Activated CD8-positive, alpha-beta memory T cell treated with anti-CD3 and anti-CD28 coated beads, Interleukin-2, amount 50 U/mL, for 1 hour (primary cell): ENCODE results near the gene GNL3.
"Not testable (repeated sequence)": the region's sequence is repeated elsewhere in the genome, so short reads cannot be mapped to it uniquely, and the experiment has no call there.

ENCODE experiments used
- DNase-seq: peaks from one replicate; pipeline ENCODE4 v3.0.0-alpha.2; 2020; ENCODE audit errors: extremely low read depth

The GNL3 gene

DNA sequence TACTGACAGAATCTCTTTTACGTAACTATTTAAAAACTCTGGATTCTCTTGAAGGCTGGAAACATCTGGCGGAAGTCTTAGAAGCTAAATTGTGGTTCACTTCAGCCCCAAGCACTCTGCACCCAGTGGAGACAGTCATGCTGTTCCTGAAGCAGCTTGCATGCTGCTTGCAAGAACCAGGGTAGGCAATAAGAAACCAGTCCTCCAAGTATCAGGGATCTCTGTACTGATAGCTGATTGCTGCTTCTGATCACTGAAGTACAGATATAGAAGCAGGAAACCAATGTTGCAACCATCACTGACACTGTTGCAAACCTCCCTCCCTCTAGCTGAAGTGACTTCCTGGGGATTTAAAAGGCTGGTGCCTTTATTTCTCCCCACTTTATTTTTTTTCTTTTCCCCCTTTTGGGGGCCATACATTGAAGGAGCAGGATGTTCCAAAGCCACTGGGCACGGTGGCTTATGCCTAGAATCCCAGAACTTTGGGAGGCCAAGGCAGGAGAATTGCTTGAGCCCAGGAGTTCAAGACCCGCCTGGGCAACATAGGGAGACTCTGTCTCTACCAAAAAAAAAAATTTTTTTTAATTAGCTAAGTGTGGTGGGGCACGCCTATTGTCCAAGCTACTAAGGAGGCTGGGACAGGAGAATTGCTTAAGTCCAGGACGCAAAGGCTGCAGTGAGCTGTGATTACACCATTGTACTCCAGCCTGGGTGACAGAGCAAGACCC lies 35.3 kb downstream of the GNL3 start:
- DNase-seq: no peak

DNA sequence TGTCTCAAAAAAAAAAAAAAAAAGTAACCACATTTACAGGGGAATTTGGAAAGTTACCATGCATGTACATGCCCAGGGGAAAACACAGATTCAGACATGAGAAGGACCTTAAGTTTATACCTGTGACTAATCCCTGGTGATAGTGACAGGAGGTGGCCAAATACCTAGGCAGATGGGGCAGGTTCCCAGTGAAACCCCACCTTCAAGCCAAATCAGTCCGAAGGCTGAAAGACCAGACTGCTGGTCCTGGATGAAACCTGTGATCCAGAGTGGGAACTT lies 35.8 kb downstream of the GNL3 start:
- DNase-seq: no peak

DNA sequence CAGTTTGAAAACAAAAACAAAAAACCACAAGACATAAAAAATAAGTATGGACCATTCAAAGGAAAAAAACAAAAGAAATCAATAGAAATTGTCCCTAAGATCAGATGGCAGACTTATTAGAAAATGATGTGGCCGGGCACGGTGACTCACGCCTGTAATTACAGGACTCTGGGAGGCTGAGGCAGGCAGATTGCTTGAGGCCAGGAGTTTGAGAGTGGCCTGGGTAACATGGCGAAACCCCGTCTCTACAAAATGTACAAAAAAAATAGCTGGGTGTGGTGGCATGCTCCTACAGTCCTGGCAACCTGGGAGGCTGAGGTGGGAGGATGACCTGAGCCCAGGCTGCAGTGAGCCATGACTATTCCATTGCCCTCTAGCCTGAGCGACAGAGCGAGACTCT lies 36.7 kb downstream of the GNL3 start:
- no peak for DNase-seq

DNA sequence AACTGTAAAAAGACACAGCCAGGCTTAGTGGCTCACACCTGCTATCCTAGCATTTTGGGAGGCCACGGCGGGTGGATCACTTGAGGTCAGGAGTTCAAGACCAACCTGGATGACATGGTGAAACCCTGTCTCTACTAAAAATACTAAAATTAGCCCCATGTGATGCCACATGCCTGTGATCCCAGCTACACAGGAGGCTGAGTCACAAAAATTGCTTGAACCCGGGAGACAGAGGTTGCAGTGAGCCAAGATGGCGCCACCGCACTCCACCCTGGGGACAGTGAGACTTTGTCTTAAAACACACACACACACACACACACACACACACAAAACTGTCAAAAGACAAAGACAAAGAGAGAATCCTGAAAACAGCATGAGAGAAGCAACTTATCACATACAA lies 38.1 kb downstream of the GNL3 start:
- no peak for DNase-seq

DNA sequence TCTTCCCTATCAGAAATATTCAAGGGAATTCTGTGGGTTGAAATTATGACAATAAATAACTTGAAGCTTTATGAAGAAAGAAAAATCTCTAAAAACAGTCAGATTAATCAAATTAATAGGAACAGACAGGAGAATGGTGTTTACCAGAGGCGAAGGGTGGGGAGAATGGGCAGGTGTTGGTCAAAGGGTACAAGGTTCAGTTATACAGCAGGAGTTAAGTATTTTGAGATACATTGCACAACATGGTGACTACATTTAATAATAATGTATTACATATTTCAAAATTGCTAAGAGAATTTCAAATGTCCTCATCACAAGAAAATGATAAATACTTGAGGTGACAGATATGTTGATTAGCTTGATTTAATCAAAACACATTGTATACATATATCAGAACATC lies 38.7 kb downstream of the GNL3 start:
- DNase-seq: no peak

DNA sequence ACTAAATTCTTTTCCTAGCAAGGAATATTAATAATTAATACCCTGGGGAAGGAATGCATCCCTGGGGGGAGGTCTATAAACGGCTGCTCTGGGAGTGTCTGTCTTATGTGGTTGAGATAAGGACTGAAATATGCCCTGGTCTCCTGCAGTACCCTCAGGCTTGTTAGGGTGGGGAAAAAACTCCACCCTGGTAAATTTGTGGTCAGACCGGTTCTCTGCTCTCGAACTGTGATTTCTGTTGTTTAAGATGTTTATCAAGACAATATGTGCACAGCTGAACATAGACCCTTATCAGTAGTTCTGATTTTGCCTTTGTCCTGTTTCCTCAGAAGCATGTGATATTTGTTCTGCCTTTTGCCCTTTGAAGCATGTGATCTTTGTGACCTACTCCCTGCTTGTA lies 42.9 kb downstream of the GNL3 start:
- not testable (repeated sequence) for DNase-seq

DNA sequence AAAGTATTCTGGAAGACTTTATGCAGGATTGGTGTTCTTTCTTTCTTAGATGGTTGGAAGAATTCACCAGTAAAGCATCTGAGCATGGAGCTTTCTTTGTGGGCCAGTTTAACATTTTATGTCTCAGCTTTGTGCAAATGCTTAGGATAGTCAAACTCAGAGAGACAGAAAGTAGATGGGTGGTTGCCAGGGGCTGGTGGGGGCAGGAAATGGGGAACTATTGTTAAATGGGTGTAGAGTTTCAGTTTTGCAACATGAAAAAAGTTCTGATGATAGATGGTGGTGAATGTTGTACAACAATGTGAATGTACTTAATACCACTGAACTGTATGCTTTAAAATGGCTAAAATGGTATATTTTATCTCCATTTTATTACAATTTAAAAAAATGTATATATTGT lies 44.8 kb downstream of the GNL3 start:
- no peak for DNase-seq

DNA sequence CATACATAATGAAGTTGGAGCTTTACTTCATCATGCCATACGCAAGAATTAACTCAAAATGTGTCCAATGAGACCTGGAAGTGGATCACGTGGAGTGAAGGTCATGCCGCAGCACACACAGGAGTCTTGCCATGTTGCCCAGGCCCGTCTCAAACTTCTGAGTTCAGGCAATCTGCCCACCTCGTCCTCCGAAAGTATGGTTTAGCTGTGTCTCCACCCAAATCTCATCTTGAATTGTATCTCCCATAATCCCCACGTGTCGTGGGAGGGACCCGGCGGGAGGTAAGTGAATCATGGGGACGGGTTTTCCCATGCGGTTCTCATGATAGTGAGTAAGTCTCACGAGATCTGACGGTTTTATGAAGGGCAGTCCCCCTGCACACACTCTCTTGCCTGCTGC lies 45.8 kb downstream of the GNL3 start:
- DNase-seq: no peak

DNA sequence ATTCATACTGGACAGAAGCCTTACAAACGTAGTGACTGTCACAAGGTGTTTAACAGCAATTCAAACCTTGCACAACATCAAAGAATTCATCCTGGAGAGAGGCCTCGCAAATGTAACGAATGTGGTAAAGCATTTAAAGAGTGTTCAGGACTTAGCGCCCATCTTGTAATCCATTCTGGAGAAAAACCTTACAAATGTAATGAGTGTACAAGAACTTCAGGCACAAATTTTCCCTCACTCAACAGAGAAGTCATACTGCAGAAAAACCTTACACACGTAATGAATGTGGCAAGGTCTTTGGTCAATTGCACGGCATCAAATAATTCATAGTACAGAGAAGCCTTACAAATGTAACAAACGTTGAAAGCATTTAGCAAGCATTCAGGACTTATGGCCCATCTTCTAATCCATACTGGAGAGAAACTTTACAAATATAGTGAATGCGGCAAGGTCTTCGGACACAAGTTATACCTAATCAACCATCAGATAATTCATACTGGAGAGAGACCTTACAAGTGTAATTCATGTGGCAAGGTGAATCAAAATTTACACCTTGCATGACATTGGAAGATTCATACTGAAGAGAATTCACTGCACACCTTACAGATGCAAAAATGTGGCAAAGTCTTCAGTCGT lies 47.5 kb downstream of the GNL3 start:
- DNase-seq: no peak

DNA sequence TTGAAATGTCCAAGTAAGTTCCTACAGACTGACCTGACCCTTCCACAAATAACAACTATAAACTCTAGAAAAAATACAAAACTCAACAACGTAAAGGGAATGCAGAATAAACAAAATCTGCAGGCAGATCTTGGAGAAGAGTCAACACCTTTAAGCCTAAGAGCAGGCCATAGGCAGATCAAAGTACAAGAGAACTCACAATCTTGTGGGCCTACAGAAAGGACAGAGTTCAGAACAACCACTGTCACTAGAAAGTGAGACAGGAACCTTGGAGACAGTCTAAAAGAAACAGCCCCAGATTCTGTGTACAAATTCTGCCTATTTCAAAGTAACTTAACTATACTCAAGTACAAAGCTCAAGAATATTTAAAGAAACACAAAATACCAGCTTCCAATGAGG lies 53.9 kb downstream of the GNL3 start:
- no peak for DNase-seq

DNA sequence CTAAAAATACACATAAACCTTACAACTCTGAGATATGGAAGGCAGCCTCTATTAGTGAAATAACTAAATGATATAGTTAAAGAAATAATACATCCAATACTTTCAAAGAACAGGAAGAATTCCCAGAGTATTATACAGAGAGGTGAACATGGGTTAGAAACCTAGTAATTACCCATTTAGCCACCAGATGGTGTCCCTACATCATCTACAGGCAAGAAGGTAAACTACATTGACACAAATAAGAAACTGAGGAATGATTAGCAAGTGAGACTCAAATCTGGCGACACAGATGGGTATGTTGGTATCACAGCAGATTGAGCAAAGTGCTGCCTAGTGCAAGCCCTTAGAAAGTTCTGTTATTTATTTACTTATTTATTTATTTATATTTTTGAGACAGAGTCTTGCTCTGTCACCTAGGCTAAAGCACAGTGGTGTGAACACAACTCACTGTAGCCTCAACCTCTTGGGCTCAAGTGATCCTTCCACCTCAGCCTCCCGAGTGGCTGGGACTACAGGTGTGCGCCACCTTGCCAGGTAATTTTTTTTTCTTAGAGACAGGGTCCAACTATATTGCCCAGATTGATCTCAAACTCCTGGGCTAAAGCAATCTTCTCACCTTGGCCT lies 56.7 kb downstream of the GNL3 start:
- DNase-seq: no peak

DNA sequence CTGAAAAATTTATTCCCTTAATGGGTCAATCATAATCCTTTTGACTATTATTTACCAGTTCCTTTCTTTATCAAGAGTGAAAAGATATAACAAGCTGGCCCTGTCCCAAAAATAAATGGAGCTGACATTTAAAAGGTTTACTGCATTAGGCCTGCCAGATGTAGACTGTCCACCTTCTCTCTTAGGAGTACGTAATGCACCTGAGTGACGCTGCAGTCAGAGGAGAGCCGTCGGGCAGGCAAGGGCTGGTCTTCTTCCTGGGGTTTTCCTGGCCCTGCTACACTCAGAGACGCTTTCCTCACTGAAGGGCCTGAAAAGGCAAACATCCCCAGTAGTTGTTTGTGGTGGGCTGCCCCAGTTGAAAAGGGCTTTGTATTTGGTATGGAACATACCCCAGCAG lies 57.3 kb downstream of the GNL3 start:
- DNase-seq: no peak

DNA sequence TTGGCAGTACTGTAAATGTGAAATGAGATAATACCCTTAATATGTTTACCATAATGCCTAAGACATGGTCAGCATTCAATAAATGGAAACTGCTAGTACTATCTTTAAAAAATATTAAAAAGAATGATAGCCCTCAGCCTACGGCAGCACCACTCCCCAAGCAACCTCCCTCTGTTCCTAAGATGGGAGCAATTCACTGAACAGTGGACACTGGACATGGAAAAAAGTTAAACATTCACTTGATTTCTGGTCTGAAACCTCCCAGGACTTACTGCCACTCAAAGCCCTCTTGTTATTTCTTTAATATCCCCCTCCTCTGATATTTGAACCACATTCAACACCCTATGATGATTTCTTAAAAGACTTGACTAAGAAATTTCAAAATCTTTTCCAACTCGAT lies 57.9 kb downstream of the GNL3 start:
- DNase-seq: no peak
